HG03378 (cell line): ENCODE data around the gene SMTNL2.
"Not testable (repeated sequence)": the region's sequence is repeated elsewhere in the genome, so short reads cannot be mapped to it uniquely, and the experiment has no call there.

ENCODE experiments used
- ATAC-seq: cut with Tn5 transposase; IDR thresholded peaks from one replicate; pipeline ENCODE4 v1.9.1; 2021; ENCODE audit warnings: mild to moderate bottlenecking, moderate library complexity; ENCODE audit not compliant: unreplicated experiment

The SMTNL2 gene

DNA sequence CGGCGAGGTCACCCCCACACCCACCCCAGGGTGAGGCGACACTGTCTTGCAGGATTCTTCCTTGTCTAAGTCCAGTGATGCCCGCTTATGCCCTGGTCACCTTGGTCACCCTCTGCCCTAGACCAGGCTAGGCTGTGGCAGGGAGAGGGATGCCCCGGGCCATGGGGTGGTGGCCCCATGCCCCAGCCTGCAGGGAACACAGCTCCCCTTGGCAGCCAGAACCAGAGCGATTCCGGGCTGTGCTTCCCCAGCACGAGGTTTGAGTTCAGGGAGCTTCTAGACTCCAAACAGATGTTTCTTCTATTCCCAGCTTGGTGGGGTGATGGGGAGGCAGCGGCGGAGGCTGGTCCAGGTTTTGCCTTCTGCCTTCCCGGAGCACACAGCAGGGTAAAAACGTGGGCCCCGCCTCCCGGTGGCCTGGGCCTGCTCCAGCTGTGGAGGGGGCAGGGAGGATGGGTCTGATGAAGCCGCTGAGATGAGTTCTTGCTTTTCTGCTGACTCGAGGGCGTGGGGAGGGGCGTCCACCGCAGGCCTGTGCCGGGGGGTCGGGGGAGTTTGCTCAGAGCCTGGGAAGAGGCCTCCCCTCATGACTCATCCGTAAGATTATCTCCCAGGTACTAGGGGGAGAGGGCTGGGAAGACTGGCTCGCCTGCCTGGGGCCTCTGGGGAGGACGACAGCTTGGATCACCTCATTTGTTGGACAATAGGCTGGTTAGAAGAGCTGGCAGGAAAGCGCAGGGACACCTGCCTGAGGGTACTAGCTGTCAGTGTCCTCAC, 15.4 kb downstream of the SMTNL2 start:
- no peak for ATAC-seq

DNA sequence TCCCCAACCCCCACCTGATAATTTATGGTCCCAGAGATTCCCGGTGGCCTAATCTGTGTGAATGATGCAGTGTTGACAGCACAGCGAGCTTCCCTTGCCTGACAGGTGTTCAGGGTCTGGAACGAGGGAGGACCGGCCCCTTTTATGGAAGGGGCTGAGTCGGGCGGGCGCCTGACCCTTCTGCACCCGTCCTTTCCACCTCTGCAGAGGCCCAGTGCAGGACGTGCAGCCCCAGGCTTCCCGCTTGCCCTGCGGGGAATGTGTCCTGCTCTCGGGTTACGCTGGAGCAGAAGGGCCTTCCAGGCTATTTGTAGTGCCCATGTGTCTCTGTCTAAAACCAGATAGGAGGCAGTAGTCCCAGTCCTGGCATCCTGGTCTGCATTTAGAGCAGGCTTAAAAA, 16.2 kb downstream of the SMTNL2 start:
- no peak for ATAC-seq

- ATAC-seq: no peak
Measured at GRCh38 chr17:4601326-4601725, 17.0 kb downstream of the SMTNL2 start.

- ATAC-seq: no peak
Measured at GRCh38 chr17:4602041-4602440, 17.7 kb downstream of the SMTNL2 start.

GRCh38 chr17:4604111-4604644, 19.8 kb downstream of the SMTNL2 start:
- ATAC-seq: no peak

- ATAC-seq: not testable (repeated sequence)
Measured at GRCh38 chr17:4604736-4605135, 20.4 kb downstream of the SMTNL2 start.

- ATAC-seq: no peak
Measured at GRCh38 chr17:4605826-4606225, 21.5 kb downstream of the SMTNL2 start.

GRCh38 chr17:4607261-4607741, 23.0 kb downstream of the SMTNL2 start:
- ATAC-seq: no peak

DNA sequence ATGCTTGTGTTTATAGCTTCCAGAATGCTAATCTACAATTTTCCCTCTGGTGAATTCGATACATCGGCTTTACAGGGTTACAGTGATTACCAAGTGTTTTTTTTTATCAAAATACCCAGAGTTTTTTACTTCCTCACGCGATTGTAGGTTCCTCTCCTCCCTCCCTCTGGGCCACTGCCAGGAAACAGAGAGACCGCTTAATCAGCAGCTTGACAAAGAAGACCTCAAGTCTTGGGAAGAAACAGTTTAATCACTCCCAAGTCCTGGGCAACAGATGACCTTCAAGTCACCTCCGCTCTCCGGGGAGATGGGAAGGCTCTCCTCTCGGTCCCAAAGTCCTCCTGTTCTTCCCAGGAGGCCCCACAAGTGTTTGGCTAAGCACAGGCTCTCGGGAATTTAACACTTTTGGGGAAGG, 23.5 kb downstream of the SMTNL2 start:
- ATAC-seq: no peak

GRCh38 chr17:4609761-4610160, 25.4 kb downstream of the SMTNL2 start:
- ATAC-seq: no peak

- no peak for ATAC-seq
Measured at GRCh38 chr17:4610162-4610561, 25.8 kb downstream of the SMTNL2 start.

- no peak for ATAC-seq
Measured at GRCh38 chr17:4610656-4611055, 26.3 kb downstream of the SMTNL2 start.

- ATAC-seq: no peak
Measured at GRCh38 chr17:4616476-4616875, 32.1 kb downstream of the SMTNL2 start.

GRCh38 chr17:4617090-4617489, 32.8 kb downstream of the SMTNL2 start:
- no peak for ATAC-seq

GRCh38 chr17:4617590-4618351, 33.4 kb downstream of the SMTNL2 start:
- no peak for ATAC-seq

DNA sequence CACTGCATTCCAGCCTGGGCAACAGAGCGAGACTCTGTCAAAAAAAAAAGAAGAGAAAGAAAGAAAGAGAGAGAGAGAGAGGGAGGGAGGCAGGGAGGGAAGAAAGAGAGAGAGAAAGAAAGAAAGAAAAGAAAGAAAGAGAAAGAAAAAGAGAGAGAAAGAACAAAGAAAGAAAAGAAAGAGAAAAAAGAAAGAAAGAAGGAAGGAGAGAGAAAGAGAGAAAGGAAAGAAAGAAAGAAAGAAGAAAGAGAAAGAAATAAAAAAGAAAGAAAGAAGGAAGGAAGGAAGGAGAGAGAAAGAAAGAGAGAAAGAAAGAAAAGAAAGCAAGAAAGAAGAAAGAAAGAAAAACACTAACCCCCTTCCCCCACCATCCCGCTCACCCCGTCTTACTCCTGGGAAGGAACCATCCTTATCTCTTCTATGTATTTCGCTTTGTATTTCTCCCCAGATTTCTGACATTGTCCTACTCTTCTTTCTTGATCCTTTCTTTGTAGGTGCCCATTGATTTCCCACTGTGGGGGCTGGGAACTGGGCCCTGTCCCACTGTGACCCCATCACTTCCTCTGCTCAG, 36.3 kb downstream of the SMTNL2 start:
- no peak for ATAC-seq

DNA sequence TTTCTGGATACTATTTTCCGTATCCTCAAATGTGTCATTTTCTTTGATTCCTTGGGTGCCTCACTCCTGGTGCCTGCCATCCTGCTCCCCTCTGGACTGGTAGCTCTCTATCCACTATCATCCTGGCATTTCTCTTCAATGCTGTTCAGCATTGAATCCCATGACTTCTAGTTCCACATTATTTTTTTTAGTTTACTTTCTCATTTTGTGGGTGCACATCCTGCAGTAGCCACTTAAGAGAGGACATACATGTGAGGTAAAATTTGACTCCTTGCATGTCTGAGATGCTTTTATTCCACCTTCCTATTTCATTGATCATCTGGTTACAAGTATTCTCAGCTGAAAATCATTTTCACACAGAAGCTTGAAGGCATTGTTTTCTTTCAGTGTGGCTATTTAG, 38.0 kb downstream of the SMTNL2 start:
- no peak for ATAC-seq

- no peak for ATAC-seq
Measured at GRCh38 chr17:4623249-4623648, 38.9 kb downstream of the SMTNL2 start.

DNA sequence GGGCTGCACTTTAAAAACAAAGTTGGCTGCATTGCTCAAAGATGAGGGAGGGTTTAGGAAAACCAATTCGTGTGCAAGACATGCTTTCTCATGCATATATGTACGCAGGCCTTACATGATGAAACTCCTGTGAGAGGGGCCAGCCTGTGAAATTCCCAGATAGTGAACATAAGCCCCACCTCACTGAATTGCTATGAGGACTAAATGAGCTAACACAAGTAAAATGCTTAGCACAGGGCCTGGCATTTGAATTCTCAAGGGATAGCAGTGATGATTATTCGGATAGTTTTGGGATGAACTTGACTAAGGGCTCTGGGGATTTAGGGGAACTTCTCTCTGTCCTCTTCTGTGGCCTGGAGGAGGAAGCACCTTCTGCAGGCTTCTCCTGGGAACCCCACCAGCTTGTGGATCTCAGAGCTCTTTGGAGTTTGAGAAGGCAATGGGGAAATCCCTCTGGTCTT, 40.2 kb downstream of the SMTNL2 start:
- not testable (repeated sequence) for ATAC-seq

DNA sequence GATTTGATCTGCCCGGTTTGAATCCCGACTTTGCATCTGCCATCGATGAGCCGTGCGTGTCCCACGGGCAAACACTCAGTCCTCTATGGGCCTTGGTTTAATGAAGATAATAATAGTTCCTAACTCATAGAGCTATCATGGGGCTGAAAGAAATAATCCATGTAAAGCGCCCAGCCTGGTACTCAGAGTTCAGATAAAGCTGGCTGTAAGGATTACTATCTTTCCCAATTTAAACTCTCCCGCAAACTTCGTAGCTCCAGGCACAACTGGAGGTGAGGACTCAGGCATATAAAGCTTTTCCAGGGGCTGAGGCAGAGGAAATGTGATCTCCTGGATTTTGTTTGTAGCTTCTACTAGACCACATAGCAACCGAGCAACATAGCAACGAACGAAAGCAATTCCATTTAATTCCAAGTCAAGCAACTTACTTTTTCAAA, 40.9 kb downstream of the SMTNL2 start:
- no peak for ATAC-seq

GRCh38 chr17:4626734-4627256, 42.5 kb downstream of the SMTNL2 start:
- ATAC-seq: no peak
